Measurements from ENCODE around the gene MYO3B. TPM values are rescaled to one million over a fixed set of nuclear protein-coding genes. Genes with fewer than 3 reads are reported as not detected.
"Not testable (repeated sequence)": the region's sequence is repeated elsewhere in the genome, so short reads cannot be mapped to it uniquely, and the experiment has no call there.

The MYO3B gene
- total and polyA plus RNA-seq, 11 donors: 0.09 to 0.19 (median 0.10) TPM; not detected in 8

GRCh38 chr2:170605862-170606261 lies 427.9 kb downstream of the MYO3B start:
- Histone ChIP-seq H3K4me3 (no peak overlapping the region), H3K27ac (no peak overlapping the region), H3K36me3 (no peaks in the 10 kb centered on the region), H3K4me1 (no peaks in the 10 kb centered on the region), H3K27me3 (no peaks in the 10 kb centered on the region), H3K9me3 (no peaks in the 10 kb centered on the region)
- 84 to 94% (median 91%) methylated on average over 3 of the region's 3 CpGs for WGBS, 4 donors
- TF ChIP-seq, protein P1, sequence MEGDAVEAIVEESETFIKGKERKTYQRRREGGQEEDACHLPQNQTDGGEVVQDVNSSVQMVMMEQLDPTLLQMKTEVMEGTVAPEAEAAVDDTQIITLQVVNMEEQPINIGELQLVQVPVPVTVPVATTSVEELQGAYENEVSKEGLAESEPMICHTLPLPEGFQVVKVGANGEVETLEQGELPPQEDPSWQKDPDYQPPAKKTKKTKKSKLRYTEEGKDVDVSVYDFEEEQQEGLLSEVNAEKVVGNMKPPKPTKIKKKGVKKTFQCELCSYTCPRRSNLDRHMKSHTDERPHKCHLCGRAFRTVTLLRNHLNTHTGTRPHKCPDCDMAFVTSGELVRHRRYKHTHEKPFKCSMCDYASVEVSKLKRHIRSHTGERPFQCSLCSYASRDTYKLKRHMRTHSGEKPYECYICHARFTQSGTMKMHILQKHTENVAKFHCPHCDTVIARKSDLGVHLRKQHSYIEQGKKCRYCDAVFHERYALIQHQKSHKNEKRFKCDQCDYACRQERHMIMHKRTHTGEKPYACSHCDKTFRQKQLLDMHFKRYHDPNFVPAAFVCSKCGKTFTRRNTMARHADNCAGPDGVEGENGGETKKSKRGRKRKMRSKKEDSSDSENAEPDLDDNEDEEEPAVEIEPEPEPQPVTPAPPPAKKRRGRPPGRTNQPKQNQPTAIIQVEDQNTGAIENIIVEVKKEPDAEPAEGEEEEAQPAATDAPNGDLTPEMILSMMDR (IDR thresholded peaks at IDR 0.05): no peak
- TF ChIP-seq POLR2A (IDR thresholded peaks at IDR 0.05): no peak
- no peak for ATAC-seq
- DNase-seq: no peak
- intact Hi-C loops (cut with DNase I): no loop called here

GRCh38 chr2:170607171-170607570 lies 429.2 kb downstream of the MYO3B start:
- Histone ChIP-seq H3K9me3 (no peaks in the 10 kb centered on the region), H3K4me1 (no peaks in the 10 kb centered on the region), H3K4me3 (no peak overlapping the region), H3K27ac (no peak overlapping the region), H3K27me3 (no peaks in the 10 kb centered on the region), H3K36me3 (no peaks in the 10 kb centered on the region)
- WGBS, 4 donors: 76 to 80% (median 78%) methylated on average over 3 of the region's 3 CpGs
- ATAC-seq (no peak), DNase-seq (no peak)
- intact Hi-C loops (cut with DNase I): no loop called here
- TF ChIP-seq POLR2A (IDR thresholded peaks at IDR 0.05): no peak
- TF ChIP-seq, protein P1 (IDR thresholded peaks at IDR 0.05): no peak

- ATAC-seq (no peak), DNase-seq (no peak)
- peaks cover 0 to 4% (median 0%) of the 10 kb centered on the region in 12 donors for H3K9me3 ChIP-seq
- no peaks in the 10 kb centered on the region for H3K36me3 ChIP-seq
- no peak overlapping the region for H3K4me3 ChIP-seq
- no peak overlapping the region for H3K27ac ChIP-seq
- intact Hi-C loops (cut with DNase I): no loop called here
- no peaks in the 10 kb centered on the region for H3K4me1 ChIP-seq
- WGBS, 4 donors: 69 to 79% (median 69%) methylated on average over 2 of the region's 2 CpGs
- H3K27me3 ChIP-seq: no peaks in the 10 kb centered on the region
- TF ChIP-seq, protein P1 (IDR thresholded peaks at IDR 0.05): no peak
- TF ChIP-seq POLR2A (IDR thresholded peaks at IDR 0.05): no peak
Measured at GRCh38 chr2:170610615-170611014, 432.7 kb downstream of the MYO3B start.

DNA sequence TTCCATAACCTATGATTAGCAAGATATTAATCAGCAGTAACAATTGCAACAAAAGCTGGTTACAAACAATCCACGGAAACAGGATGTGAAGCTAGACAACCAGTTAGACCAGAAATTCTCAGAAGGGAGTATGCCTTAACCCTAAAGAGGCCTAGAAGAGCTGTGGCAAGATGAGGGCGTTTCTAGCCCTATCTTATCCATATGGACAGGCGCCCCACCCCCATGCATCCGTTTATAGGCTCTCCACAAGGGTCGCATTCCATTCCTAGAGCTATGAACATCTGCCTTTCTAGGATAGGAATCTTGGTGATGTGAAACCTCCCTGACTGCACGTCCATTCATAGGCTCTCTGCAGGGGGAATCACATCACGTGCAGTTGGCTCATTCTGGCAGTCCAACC lies 441.0 kb downstream of the MYO3B start:
- H3K4me1 ChIP-seq; H3K4me3 ChIP-seq; H3K27ac ChIP-seq; intact Hi-C loops (cut with DNase I); ATAC-seq; H3K36me3 ChIP-seq; H3K27me3 ChIP-seq; DNase-seq: not testable (repeated sequence)
- H3K9me3 ChIP-seq: peaks cover 0 to 17% (median 0%) of the 10 kb centered on the region in 12 donors
- WGBS, 4 donors: 62 to 74% (median 71%) methylated on average over 5 of the region's 7 CpGs

DNA sequence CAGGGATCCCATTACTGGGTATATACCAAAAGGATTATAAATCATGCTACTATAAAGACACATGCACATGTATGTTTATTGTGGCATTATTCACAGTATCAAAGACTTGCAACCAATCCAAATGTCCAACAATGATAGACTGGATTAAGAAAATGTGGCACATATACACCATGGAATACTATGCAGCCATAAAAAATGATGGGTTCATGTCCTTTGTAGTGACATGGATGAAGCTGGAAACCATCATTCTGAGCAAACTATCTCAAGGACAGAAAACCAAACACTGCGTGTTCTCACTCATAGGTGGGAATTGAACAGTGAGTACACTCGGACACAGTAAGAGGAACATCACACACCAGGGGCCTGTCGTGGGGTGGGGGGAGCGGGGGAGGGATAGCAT lies 457.1 kb downstream of the MYO3B start:
- H3K4me1 ChIP-seq; DNase-seq; H3K27ac ChIP-seq; H3K4me3 ChIP-seq; intact Hi-C loops (cut with DNase I); H3K9me3 ChIP-seq; H3K36me3 ChIP-seq; ATAC-seq: not testable (repeated sequence)
- H3K27me3 ChIP-seq: peaks cover 0 to 11% (median 0%) of the 10 kb centered on the region in 9 donors
- 93 to 97% (median 95%) methylated on average over 4 of the region's 4 CpGs for WGBS, 4 donors
